ENCODE measurements around the gene LDHD.
"Not testable (repeated sequence)": the region's sequence is repeated elsewhere in the genome, so short reads cannot be mapped to it uniquely, and the experiment has no call there.

LDHD gene

DNA sequence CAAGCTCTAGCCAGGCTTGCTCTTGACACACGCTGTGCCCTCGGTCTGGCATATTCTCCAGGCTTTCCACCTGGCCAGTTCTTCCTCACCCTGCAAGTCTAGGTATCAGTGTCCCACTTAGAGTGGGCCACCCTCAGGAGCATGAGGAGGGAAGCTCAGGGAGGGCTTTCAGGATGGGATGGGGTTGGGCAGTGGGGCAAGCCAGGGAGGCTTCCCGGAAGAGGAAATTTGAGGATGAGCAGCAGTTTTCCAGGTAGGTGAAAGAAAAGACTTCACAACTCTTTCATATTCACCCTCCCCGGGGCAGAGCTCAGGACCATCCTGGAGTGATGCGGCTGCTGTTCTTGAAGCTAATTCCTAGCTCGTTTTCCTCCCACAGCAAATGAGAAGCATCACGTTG, 14.5 kb upstream of the LDHD start:
- Histone ChIP-seq H2AFZ (ENCODE audit: low read length, unreplicated experiment) (no peak overlapping the region), H3K4me1 (ENCODE audit: control insufficient read depth, insufficient read depth, low read length, unreplicated experiment) (no peaks in the 10 kb centered on the region), H3K27me3 (ENCODE audit: insufficient read depth, low read length) (peaks cover 8% of the 10 kb centered on the region; the same call in 1 of the 2 replicates), H3K36me3 (ENCODE audit: insufficient read depth, low read length) (no peaks in the 10 kb centered on the region), H3K79me2 (ENCODE audit: control insufficient read depth, insufficient read depth, low read length, unreplicated experiment) (no peaks in the 10 kb centered on the region), H3K27ac (ENCODE audit: low read depth, low read length) (no peak overlapping the region), H3K4me3 (ENCODE audit: low read depth, low read length) (no peak overlapping the region)

DNA sequence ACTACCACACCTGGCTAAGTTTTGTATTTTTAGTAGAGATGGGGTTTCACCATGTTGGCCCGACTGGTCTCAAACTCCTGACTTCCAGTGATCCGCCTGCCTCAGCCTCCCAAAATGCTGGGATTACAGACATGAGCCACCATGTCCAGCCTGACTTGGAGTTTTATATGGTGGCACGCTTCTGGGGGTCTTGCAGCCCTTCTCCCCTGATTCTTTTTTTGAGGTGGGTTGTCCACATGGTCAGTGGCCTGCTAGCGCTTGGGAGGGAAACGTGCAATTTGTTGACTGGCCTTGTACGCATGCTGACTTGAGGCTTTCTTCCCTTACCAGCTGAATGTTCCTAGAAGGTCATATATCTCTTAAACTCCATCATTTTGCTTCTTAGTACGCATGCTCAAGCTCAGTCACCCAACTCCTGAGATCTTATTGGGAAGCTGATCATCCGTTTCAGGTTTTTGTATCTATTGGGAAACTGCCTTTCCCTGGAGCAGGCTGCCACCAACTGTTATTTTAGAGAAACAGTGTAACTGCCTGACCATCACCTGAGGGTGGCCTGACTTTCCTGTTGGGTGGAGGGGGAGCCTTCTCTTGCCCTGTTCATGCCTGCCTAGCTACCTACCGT, 13.7 kb upstream of the LDHD start:
- Histone ChIP-seq H3K4me1 (ENCODE audit: control insufficient read depth, insufficient read depth, low read length, unreplicated experiment) (no peaks in the 10 kb centered on the region), H3K4me3 (ENCODE audit: low read depth, low read length) (no peak overlapping the region)

DNA sequence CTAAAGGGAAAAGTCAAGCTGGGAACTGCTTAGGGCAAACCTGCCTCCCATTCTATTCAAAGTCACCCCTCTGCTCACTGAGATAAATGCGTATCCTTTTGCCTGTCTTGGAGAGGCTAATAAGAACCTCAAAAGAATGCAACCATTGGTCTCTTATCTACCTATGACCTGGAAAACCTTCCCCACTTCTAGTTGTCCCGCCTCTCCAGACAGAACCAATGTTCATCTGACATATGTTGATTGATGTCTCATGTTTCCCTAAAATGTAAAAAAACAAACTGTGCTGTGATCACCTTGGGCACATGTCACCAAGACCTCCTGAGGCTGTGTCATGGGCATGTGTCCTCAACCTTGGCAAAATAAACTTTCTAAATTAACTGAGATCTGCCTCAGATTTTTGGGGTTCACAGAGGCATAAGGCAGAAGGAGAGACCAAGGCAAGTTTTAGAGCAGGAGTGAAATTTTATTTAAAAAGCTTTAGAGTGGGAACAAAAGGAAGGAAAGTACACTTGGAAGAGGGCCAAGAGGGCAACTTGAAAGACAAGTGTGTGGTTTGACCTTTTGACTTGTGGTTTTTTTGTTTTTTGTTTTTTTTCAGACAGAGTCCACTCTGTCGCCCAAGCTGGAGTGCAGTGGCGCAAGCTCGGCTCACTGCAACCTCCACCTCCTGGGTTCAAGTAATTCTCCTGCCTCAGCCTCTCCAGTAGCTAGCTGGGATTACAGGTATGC, 13.0 kb upstream of the LDHD start:
- H3K79me2 ChIP-seq (ENCODE audit: control insufficient read depth, insufficient read depth, low read length, unreplicated experiment); H3K4me3 ChIP-seq (ENCODE audit: low read depth, low read length); H3K27me3 ChIP-seq (ENCODE audit: insufficient read depth, low read length); H2AFZ ChIP-seq (ENCODE audit: low read length, unreplicated experiment); H3K27ac ChIP-seq (ENCODE audit: low read depth, low read length); H3K4me1 ChIP-seq (ENCODE audit: control insufficient read depth, insufficient read depth, low read length, unreplicated experiment); H3K36me3 ChIP-seq (ENCODE audit: insufficient read depth, low read length): not testable (repeated sequence)

More for the DNA sequence above, 13.7 kb upstream of the LDHD start:
- H2AFZ ChIP-seq (ENCODE audit: low read length, unreplicated experiment) = no peak overlapping the region
- no peaks in the 10 kb centered on the region for H3K79me2 ChIP-seq (ENCODE audit: control insufficient read depth, insufficient read depth, low read length, unreplicated experiment)
- H3K27me3 ChIP-seq (ENCODE audit: insufficient read depth, low read length) = peaks cover 8% of the 10 kb centered on the region; the same call in 1 of the 2 replicates
- H3K27ac ChIP-seq (ENCODE audit: low read depth, low read length) = no peak overlapping the region
- no peaks in the 10 kb centered on the region for H3K36me3 ChIP-seq (ENCODE audit: insufficient read depth, low read length)

DNA sequence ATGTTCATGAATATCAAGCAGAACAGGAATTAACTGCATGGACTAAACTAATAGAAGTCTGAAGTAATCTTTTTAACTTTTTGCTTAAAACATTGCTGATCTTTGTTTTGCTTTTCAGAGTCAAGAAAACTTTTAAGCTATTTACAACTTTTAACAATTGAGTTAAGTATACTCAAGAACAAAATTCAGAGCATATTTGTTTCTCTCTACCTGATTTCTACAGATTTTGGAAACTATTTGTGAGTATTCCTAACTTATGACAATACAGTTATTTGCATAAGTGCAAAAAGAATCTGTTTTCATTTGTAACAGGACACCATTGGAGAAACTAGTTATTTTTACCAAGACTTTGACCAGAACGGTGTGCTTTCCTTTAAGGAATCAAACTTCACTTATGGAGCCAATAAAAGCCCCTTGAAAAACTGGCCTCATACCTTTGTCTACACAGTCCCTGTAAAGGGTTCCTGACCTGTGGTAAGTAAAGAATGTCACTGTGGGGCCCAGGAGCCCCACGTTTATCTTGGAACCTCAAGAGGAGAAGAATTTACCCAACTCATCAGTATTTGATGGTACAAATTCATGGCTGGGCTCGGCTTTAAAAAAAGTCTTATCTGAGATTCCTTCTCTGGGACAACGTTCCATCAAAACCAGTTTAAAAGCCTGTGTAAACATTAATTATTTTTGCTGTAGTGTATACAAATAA, 11.3 kb upstream of the LDHD start:
- Histone ChIP-seq H3K36me3 (ENCODE audit: insufficient read depth, low read length) (no peaks in the 10 kb centered on the region), H2AFZ (ENCODE audit: low read length, unreplicated experiment) (no peak overlapping the region), H3K27ac (ENCODE audit: low read depth, low read length) (no peak overlapping the region), H3K4me3 (ENCODE audit: low read depth, low read length) (no peak overlapping the region), H3K27me3 (ENCODE audit: insufficient read depth, low read length) (peaks cover 8% of the 10 kb centered on the region; the same call in 1 of the 2 replicates), H3K79me2 (ENCODE audit: control insufficient read depth, insufficient read depth, low read length, unreplicated experiment) (no peaks in the 10 kb centered on the region), H3K4me1 (ENCODE audit: control insufficient read depth, insufficient read depth, low read length, unreplicated experiment) (no peaks in the 10 kb centered on the region)

DNA sequence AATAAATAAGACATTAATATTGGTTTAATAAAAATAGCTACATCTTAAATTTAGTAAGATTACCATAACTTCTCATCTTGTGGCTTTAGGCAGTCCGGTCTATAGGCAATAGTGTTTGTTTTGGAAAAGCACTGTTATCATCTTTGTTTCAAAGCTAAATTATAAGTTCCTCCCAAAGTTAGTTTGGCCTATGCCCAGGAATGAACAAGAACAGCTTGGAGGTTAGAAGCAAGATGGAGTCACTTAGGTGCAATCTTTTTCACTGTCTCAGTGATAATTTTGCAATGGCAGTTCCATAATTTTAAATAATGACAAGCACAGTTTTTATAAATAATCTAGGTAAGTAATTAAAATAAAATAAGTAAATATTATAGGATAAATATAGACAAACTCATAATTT, 6.0 kb upstream of the LDHD start:
- no peaks in the 10 kb centered on the region for H3K36me3 ChIP-seq (ENCODE audit: insufficient read depth, low read length)

DNA sequence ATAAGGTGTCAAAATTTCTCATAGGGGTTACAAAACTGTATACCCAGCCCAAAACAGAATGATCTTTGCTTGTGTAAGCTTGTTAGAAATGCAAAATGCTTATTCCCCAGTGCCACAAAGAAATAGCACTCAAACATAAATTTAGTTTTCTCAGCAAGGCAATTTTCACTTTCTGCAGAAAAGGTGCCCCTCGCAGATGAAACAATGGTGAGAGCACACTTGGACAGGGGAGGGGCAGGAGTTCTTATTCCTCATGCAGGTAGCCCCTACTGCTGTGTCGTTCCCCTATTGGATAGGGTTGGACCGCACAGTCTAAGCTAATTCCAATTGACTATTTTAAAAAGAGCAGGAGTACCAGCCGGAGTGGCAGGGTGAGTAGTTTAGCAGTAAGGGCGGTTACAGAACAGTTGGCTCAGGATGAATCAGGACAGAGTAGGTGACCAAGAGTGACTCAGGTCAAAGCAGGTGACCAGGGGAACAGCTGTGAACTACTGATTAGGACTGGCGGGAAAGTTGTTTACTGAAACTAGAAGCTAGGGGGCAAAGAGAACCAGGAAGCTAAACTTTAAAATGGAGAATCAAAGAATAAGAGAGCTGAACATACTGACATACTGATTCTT, 5.5 kb upstream of the LDHD start:
- H3K79me2 ChIP-seq (ENCODE audit: control insufficient read depth, insufficient read depth, low read length, unreplicated experiment) = no peaks in the 10 kb centered on the region
- no peaks in the 10 kb centered on the region for H3K4me1 ChIP-seq (ENCODE audit: control insufficient read depth, insufficient read depth, low read length, unreplicated experiment)
- no peaks in the 10 kb centered on the region for H3K36me3 ChIP-seq (ENCODE audit: insufficient read depth, low read length)
- H3K27ac ChIP-seq (ENCODE audit: low read depth, low read length) = no peak overlapping the region
- no peak overlapping the region for H3K4me3 ChIP-seq (ENCODE audit: low read depth, low read length)
- no peaks in the 10 kb centered on the region for H3K27me3 ChIP-seq (ENCODE audit: insufficient read depth, low read length)
- no peak overlapping the region for H2AFZ ChIP-seq (ENCODE audit: low read length, unreplicated experiment)

More for the DNA sequence above, 6.0 kb upstream of the LDHD start:
- H3K27me3 ChIP-seq (ENCODE audit: insufficient read depth, low read length) = no peaks in the 10 kb centered on the region
- no peaks in the 10 kb centered on the region for H3K79me2 ChIP-seq (ENCODE audit: control insufficient read depth, insufficient read depth, low read length, unreplicated experiment)
- no peak overlapping the region for H3K27ac ChIP-seq (ENCODE audit: low read depth, low read length)
- no peak overlapping the region for H2AFZ ChIP-seq (ENCODE audit: low read length, unreplicated experiment)
- H3K4me3 ChIP-seq (ENCODE audit: low read depth, low read length) = no peak overlapping the region
- H3K4me1 ChIP-seq (ENCODE audit: control insufficient read depth, insufficient read depth, low read length, unreplicated experiment) = no peaks in the 10 kb centered on the region

DNA sequence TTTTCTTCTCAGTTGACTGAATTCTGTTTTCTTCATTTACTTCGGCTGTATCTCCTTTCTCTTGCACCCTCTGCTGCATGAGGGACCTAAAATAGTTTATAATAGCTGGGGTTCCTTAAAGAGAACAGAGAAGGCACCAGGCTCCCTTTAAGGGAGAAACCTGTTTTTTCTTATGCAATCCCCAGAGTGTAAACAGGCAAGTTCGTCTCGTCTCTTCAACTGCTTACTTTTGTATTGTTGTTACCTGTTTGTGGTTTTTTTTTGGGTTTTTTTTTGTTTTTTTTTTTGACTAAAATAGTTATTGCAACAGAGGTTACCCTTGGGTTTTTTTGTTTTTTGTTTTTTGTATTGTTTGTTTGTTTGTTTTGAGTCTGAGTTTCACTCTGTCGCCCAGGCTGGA, 3.7 kb upstream of the LDHD start:
- no peaks in the 10 kb centered on the region for H3K4me1 ChIP-seq (ENCODE audit: control insufficient read depth, insufficient read depth, low read length, unreplicated experiment)
- H3K36me3 ChIP-seq (ENCODE audit: insufficient read depth, low read length) = no peaks in the 10 kb centered on the region
- no peak overlapping the region for H2AFZ ChIP-seq (ENCODE audit: low read length, unreplicated experiment)
- no peak overlapping the region for H3K4me3 ChIP-seq (ENCODE audit: low read depth, low read length)
- no peak overlapping the region for H3K27ac ChIP-seq (ENCODE audit: low read depth, low read length)
- no peaks in the 10 kb centered on the region for H3K79me2 ChIP-seq (ENCODE audit: control insufficient read depth, insufficient read depth, low read length, unreplicated experiment)
- no peaks in the 10 kb centered on the region for H3K27me3 ChIP-seq (ENCODE audit: insufficient read depth, low read length)

DNA sequence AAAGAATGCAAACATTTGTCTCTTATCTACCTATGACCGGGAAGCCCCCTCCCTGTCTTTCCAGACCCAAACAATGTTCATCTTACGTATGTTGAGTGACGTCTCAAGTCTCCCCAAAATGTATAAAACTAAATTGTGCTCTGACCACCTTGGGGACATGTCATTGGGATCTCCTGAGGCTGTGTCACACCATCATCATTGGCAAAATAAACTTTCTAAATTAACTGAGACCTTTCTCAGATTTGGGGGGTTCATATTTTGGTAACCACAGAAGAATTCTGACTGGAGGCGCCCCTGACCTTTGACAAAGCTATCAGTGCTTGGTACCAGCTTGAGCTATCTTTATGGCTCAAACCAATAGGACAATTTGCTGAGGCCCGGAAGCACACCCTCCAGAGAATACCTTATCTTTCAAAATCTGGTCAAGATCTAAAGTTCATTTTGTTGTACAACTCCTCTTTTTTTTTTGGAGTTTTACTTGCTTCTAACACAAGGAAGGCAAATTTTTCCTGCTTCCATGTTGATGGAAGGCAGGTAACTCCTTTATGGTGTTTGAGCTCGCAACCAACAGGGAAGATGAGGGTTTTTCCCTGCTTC, 2.5 kb upstream of the LDHD start:
- Histone ChIP-seq H3K4me3 (ENCODE audit: low read depth, low read length) (no peak overlapping the region), H3K36me3 (ENCODE audit: insufficient read depth, low read length) (no peaks in the 10 kb centered on the region), H3K4me1 (ENCODE audit: control insufficient read depth, insufficient read depth, low read length, unreplicated experiment) (no peaks in the 10 kb centered on the region), H3K79me2 (ENCODE audit: control insufficient read depth, insufficient read depth, low read length, unreplicated experiment) (no peaks in the 10 kb centered on the region), H2AFZ (ENCODE audit: low read length, unreplicated experiment) (no peak overlapping the region), H3K27ac (ENCODE audit: low read depth, low read length) (no peak overlapping the region), H3K27me3 (ENCODE audit: insufficient read depth, low read length) (no peaks in the 10 kb centered on the region)

DNA sequence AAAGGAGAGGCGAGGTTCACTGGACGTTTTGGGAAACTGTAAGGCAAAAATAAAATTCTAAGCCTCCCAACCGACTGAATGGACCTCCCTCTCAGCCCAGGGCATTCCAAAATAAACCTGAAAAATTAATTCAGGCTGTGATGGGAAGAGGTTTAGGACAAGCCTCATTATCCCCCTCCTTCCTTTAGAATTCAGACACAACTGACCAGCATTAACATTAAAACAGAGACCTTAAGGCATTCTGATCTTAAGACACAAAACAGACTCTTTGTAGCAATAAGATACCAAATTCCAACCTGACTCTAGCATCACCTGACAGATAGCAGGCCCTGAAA, 298 bp upstream of the LDHD start:
- Histone ChIP-seq H3K27ac (ENCODE audit: low read depth, low read length) (no peak overlapping the region), H3K27me3 (ENCODE audit: insufficient read depth, low read length) (no peaks in the 10 kb centered on the region), H3K4me1 (ENCODE audit: control insufficient read depth, insufficient read depth, low read length, unreplicated experiment) (no peaks in the 10 kb centered on the region), H3K4me3 (ENCODE audit: low read depth, low read length) (no peak overlapping the region), H2AFZ (ENCODE audit: low read length, unreplicated experiment) (no peak overlapping the region), H3K36me3 (ENCODE audit: insufficient read depth, low read length) (no peaks in the 10 kb centered on the region), H3K79me2 (ENCODE audit: control insufficient read depth, insufficient read depth, low read length, unreplicated experiment) (no peaks in the 10 kb centered on the region)

DNA sequence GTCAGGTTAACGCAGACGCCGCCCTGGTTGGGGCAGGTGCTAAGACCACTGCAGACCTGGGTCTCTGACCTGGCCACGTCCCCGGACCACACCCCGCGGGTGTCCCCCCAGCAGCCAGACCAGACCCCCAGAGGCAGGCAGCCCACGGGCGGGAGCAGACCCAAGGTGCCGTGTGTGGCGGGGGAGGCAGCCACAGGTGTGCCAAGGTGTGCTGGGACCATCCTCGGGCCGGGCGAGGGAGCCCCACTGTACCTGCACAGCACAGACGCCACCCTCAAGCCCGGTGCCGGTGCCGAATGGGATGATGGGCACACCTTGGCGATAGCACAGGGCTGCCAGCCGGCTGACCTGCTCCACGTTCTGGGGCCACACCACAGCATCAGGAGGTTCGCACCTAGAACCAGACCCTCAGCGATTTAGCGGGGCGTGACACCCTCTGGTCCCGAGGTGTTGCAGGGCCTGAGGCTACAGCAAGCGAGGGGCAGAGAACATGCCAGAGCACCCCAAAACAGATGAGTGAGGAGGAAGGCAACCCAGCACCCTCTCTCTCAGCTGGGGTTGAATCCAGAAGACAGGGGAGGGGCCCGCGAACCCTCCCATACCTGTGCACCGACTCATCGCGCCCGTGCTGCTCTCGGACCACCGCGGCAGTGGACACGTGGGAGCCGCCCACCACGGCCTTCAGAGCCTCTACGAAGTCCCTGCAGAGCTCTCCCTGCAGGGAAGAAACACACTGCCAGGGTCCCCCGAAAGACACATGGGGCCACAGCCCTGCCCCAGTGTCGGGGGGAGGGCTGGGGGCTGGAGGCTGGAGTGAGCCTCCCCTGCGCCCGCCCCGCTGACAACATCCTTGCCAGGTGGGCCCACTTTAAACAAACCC, 1.4 kb downstream of the LDHD start:
- Histone ChIP-seq H3K79me2 (ENCODE audit: control insufficient read depth, insufficient read depth, low read length, unreplicated experiment) (no peaks in the 10 kb centered on the region), H3K4me1 (ENCODE audit: control insufficient read depth, insufficient read depth, low read length, unreplicated experiment) (peaks cover 11% of the 10 kb centered on the region), H2AFZ (ENCODE audit: low read length, unreplicated experiment) (no peak overlapping the region), H3K27me3 (ENCODE audit: insufficient read depth, low read length) (no peaks in the 10 kb centered on the region), H3K4me3 (ENCODE audit: low read depth, low read length) (no peak overlapping the region), H3K36me3 (ENCODE audit: insufficient read depth, low read length) (no peaks in the 10 kb centered on the region), H3K27ac (ENCODE audit: low read depth, low read length) (no peak overlapping the region)
